Measurements from ENCODE around the gene JARID2. TPM values are rescaled to one million over a fixed set of nuclear protein-coding genes. Genes with fewer than 3 reads are reported as not detected.

The JARID2 gene
- total and polyA plus RNA-seq, 10 of the 15 experiments (the other 5 are each of a cell fraction or from before 2014, with no cell fraction given) = 4.2 to 21.6 (median 11.7) TPM

DNA sequence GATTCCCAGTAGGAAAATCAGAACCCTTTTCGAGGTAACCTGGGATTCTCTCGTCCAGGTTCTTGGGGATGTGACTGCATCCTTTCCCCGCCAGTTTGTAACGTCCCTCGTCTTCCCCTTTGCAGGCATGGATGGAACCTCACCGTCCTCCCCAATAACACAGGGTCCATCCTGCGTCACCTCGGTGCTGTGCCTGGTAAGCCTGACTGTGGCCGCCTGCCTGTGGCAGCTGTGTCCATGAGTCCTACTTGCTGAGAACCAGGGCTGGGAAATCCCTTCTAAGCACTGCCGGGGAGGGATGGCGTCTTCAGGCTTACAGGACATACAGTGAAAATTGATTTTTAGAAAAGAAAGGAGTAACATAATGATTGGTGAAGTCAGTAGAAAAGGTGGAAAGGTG is 261.4 kb downstream of the JARID2 start (continued):
- TF ChIP-seq SREBF1 (IDR thresholded peaks at IDR 0.05; ENCODE audit: low read length) (no peak), RAD51 (IDR thresholded peaks at IDR 0.05) (no peak), ASH2L (IDR thresholded peaks at IDR 0.05; ENCODE audit: borderline replicate concordance, low read depth) (no peak), HCFC1 (IDR thresholded peaks at IDR 0.05; ENCODE audit: low read length) (no peak), DPF2 (IDR thresholded peaks at IDR 0.05) (no peak), FOS (IDR thresholded peaks at IDR 0.05; ENCODE audit: borderline replicate concordance, extremely low read depth, insufficient read length) (no peak)
- TF ChIP-seq, protein P1, sequence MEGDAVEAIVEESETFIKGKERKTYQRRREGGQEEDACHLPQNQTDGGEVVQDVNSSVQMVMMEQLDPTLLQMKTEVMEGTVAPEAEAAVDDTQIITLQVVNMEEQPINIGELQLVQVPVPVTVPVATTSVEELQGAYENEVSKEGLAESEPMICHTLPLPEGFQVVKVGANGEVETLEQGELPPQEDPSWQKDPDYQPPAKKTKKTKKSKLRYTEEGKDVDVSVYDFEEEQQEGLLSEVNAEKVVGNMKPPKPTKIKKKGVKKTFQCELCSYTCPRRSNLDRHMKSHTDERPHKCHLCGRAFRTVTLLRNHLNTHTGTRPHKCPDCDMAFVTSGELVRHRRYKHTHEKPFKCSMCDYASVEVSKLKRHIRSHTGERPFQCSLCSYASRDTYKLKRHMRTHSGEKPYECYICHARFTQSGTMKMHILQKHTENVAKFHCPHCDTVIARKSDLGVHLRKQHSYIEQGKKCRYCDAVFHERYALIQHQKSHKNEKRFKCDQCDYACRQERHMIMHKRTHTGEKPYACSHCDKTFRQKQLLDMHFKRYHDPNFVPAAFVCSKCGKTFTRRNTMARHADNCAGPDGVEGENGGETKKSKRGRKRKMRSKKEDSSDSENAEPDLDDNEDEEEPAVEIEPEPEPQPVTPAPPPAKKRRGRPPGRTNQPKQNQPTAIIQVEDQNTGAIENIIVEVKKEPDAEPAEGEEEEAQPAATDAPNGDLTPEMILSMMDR (IDR thresholded peaks at IDR 0.05 in 2 of 3, conservative IDR thresholded peaks at IDR 0.05 in 1 of 3; ENCODE audit: control insufficient read depth in 2 of 3, extremely low read depth in 1 of 3, insufficient read depth in 1 of 3, low read depth in 3 of 3, low read length in 3 of 3) = no peak

DNA sequence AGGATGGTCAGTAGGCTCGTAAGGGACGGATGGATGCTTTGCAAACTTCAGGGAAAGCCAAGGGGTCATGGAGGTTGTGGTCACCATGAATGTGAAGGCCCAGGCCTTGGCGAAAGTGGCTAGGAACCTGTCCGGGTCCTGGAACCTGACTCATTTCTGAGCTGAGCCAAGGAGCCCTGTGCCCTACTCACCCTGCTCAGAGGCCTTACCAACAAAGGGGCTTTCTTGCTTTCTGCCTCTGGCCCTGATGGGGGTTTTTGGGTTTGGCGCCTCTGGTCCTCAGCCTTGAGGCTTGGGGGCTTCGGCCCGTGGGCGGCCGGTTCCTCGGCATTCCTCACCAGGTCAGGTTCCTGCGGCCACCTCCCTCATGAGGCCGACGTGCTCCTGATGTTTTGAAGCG is 261.9 kb downstream of the JARID2 start:
- ChIA-PET RAD21 (ENCODE audit: unreplicated experiment) (no interaction called here), POLR2A (no interaction called here), CTCF (interaction anchor here (0.8 kb wide), 1 partner anchor 115 kb away, joined by 3 read pairs; no protein-coding TSS in a partner anchor), SMC1A (ENCODE audit: uncharacterized antibody, unreplicated experiment) (no interaction called here)
- H3K4me1 ChIP-seq (ENCODE audit: control insufficient read depth, insufficient read depth, low read length) = no peaks in the 10 kb centered on the region
- no peak overlapping the region for H3K4me2 ChIP-seq (ENCODE audit: control insufficient read depth, insufficient read depth)
- intact Hi-C loops (cut with micrococcal nuclease; ENCODE audit: unreplicated experiment) = no loop called here
- 83% methylated on average over 14 of the region's 14 CpGs for WGBS (ENCODE audit: insufficient coverage, insufficient replicate concordance, low lambda C conversion rate, missing lambda C conversion rate)
- DNase-seq (ENCODE audit: low read depth, low spot score) = no peak
- FAIRE-seq = no peak
- no peaks in the 10 kb centered on the region for H3K9me3 ChIP-seq (replicated peaks; ENCODE audit: control insufficient read depth, insufficient read depth, low read length)
- in situ Hi-C loops (cut with MboI) = no loop called here
- no peak overlapping the region for H3K27ac ChIP-seq (ENCODE audit: control insufficient read depth, insufficient read depth)
- ATAC-seq = no peak
- no peak overlapping the region for H3K4me3 ChIP-seq
- no peaks in the 10 kb centered on the region for H4K20me1 ChIP-seq (ENCODE audit: control insufficient read depth, insufficient read depth)
- no peak overlapping the region for H2AFZ ChIP-seq (ENCODE audit: control insufficient read depth, low read depth, low read length)
- H3K27me3 ChIP-seq (replicated peaks in 1 of 2; ENCODE audit: control insufficient read depth in 2 of 2, insufficient read depth in 2 of 2, low read length in 1 of 2) = no peaks in the 10 kb centered on the region
- no peak overlapping the region for H3K9ac ChIP-seq (ENCODE audit: control insufficient read depth, insufficient read depth, low read length)
- H3K79me2 ChIP-seq (ENCODE audit: control insufficient read depth, insufficient read depth, low read length) = no peaks in the 10 kb centered on the region
- BruUV-seq (replicated peaks) = no TSS peak
- peaks cover 27 to 47% of the 10 kb centered on the region in 2 experiments for H3K36me3 ChIP-seq (ENCODE audit: control insufficient read depth in 2 of 2, insufficient read depth in 2 of 2, low read length in 1 of 2)
- no peak for TF ChIP-seq KAT2A (conservative IDR thresholded peaks at IDR 0.05; ENCODE audit: control insufficient read depth, low read depth, low read length)
- TF ChIP-seq, protein P2, sequence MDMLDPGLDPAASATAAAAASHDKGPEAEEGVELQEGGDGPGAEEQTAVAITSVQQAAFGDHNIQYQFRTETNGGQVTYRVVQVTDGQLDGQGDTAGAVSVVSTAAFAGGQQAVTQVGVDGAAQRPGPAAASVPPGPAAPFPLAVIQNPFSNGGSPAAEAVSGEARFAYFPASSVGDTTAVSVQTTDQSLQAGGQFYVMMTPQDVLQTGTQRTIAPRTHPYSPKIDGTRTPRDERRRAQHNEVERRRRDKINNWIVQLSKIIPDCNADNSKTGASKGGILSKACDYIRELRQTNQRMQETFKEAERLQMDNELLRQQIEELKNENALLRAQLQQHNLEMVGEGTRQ (IDR thresholded peaks at IDR 0.05; ENCODE audit: borderline replicate concordance, low read depth, low read length) = no peak
- no peak for TF ChIP-seq CHD4 (IDR thresholded peaks at IDR 0.05)
- no peak for TF ChIP-seq RFX5 (IDR thresholded peaks at IDR 0.05; ENCODE audit: low read depth, low read length)
- no peak for TF ChIP-seq SRF (IDR thresholded peaks at IDR 0.05; ENCODE audit: low read depth in 2 of 2, low read length in 2 of 2)
- no peak for TF ChIP-seq MYC (IDR thresholded peaks at IDR 0.05; ENCODE audit: insufficient read depth, insufficient read length, insufficient replicate concordance, low read length, severe bottlenecking)
- TF ChIP-seq CHD1 (IDR thresholded peaks at IDR 0.05; ENCODE audit: low read depth, low read length) = no peak
- no peak for TF ChIP-seq IRF5 (IDR thresholded peaks at IDR 0.05; ENCODE audit: borderline replicate concordance)
- TF ChIP-seq KLF5 (IDR thresholded peaks at IDR 0.05; ENCODE audit: partially characterized antibody) = no peak
- TF ChIP-seq FOXK2 (IDR thresholded peaks at IDR 0.05) = no peak
- no peak for TF ChIP-seq JUND (IDR thresholded peaks at IDR 0.05; ENCODE audit: low read depth, low read length)
- TF ChIP-seq CREB1 (IDR thresholded peaks at IDR 0.05; ENCODE audit: low read depth) = no peak
- TF ChIP-seq, protein P3, sequence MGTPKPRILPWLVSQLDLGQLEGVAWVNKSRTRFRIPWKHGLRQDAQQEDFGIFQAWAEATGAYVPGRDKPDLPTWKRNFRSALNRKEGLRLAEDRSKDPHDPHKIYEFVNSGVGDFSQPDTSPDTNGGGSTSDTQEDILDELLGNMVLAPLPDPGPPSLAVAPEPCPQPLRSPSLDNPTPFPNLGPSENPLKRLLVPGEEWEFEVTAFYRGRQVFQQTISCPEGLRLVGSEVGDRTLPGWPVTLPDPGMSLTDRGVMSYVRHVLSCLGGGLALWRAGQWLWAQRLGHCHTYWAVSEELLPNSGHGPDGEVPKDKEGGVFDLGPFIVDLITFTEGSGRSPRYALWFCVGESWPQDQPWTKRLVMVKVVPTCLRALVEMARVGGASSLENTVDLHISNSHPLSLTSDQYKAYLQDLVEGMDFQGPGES (IDR thresholded peaks at IDR 0.05) = no peak
- no peak for TF ChIP-seq ZNF622 (IDR thresholded peaks at IDR 0.05)
